Superior temporal gyrus (tissue), 1 donor: ENCODE data around the gene PXN.
"Not testable (repeated sequence)": the region's sequence is repeated elsewhere in the genome, so short reads cannot be mapped to it uniquely, and the experiment has no call there.

Experiments used
- DNase-seq: peaks from one replicate; pipeline ENCODE4 v3.0.0-alpha.2; 2016; ENCODE audit errors: extremely low spot score

PXN gene

GRCh38 chr12:120225852-120226640 lies 39.5 kb downstream of the PXN start:
- DNase-seq = no peak

- no peak for DNase-seq
These were observed 40.4 kb downstream of the PXN start for GRCh38 chr12:120225200-120225558.

GRCh38 chr12:120224304-120225199 lies 41.0 kb downstream of the PXN start:
- no peak for DNase-seq

DNA sequence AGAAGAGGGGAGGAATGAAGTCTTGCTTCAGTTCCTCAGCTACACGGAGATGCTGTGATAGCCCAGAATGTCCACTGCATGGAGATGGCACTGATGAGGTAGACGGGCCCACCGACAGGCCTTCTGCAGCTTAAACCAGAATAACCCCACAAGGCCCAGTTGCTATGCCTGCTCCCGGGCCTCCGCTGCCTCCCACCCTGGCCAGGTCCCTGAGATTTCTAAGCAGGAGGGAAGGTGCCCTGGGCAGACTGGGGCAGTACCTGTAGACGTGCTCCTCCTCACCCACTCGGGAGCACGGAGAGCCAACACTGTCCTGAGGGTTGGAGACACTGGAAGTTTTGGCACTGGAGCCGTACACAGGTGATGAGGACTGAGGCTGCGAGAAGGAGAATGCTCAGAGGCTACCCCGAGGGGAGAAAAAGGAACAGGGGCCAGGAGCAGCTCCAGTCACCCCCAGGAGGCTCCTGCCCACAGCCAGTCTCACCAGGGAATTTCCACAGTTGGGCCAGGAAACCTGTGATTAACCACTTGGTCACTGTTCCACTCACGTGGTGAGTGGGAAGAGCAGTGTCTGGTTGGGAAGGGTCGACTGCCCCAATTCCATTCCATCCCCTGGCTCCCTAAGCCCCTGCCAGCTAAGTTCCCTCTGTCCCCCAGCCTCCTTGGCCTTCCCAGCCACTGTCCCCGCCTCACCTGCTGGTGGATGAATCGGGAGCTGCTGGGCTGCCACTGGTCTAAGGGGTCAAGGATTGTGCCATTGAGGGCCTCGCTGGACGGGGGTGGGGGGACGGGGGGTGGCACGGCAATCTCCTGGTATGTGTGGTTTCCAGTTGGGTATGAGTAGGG lies 41.8 kb downstream of the PXN start:
- no peak for DNase-seq

DNA sequence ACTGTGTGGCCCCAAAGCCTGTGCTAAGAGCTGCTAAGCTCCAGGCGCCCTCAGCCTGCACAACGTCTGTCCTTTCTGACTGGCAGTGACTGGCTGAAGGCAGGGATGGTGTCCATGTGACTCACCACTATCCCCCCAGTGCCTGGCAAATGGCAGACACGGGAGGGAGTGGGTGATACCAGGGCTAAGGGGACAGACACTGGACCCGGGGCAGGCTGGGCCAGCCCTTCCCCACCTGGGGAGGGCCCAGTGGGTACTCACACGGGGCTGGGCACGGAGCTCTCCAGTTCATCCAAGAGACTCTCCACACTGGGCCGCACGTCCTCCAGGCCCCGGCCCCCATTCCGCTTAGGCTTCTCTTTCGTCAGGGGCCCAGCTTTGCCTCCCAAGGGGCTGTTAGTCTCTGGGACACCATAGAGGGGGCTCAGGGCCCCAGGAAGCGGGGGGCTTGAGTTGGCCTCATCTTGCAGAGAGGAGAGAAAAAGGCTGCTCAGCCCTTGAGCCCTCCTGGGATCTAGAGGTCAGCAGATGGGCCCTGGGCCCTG lies 43.2 kb downstream of the PXN start:
- no peak for DNase-seq

- no peak for DNase-seq
These were observed 44.0 kb downstream of the PXN start for GRCh38 chr12:120221576-120221900.

- no peak for DNase-seq
These were observed 44.5 kb downstream of the PXN start for GRCh38 chr12:120220838-120221575.

- DNase-seq = no peak
These were observed 46.6 kb downstream of the PXN start for GRCh38 chr12:120218680-120219606.

DNA sequence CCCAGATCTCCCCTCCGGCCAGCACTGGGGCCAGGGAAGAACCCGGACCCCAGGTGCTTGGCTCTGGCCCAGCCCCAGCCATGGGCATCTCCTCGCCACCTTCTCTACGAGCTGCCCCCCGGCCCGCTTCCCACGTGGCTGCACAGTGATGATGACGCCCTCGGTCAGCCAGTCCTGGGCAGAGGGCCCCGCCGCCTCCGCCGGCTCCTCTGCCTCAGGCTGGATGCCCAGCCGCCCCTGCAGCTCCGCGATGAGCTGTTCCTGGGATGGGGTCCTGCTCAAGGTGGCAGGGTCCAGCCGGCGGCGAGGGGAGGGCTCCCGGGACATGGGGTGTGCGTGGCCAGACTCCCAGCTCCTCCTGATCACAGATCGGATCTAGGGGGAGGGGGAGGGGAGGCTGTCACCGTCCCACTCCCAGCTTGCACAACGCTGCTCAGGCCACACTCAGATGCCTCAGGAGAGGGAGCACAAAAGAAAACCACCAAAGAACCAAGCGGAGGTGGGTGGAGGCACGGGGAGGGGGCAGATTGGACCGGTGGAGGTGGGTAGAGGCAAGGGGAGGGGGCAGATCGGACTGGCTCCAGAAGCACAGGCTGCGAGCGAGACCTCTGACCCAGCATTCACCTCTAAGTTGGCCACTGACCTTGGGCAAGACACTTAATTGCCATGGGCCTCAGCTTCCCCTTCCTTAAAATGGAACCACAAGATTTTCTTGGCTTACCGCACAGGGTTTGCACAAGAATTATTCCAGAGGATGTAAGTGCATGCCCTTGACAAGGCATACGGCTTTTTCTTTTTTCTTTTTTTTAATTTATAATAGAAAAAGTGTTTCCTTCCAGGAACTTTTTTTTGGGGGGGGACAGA lies 48.6 kb downstream of the PXN start:
- no peak for DNase-seq

DNA sequence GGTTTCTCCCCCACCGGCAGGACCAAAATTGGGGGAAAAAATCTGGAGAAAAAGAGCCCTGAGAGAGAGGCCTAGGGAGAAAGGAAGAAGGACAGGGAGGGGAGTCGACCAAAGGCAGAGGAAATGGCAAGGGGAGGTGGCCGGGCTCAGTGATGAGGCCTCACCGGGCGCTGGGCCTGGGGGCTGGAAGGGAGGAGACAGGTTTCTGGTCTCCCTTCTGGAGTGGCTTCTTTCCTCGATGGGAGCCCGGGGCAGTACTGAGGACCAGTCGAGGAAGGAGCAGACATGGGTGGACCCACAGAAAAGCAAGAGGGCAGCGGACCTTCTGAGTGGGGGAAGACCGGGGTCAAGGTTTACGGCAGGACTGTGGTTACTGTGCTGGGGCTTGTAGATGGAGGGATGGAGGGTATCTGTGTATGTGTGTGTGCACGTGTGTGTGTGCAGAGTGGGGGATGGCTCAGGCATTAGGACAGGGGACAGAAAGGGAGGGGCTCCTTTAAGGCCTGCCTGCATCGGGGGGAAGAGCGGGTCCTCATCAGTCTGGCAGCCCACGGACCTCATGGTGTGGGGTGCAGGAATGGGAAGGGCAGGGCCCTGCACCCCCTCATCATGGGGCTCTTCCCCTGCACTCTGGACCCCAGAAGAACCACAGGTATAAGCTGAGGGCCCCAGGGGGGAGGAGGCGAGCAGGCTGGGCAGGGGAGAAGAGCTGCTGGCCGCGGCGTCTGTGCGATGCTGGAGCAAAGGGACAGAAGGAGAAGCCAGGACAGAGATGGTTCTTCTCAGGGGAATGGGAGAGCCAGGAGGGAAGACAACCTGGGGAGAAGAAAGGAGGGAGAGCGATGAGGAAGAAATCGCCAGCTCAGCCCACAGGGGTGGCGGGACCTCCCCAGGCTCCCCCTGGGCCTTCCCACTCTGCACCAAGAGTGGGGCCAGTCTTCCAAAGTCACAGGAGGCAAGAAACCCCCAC lies 49.5 kb downstream of the PXN start:
- no peak for DNase-seq

DNA sequence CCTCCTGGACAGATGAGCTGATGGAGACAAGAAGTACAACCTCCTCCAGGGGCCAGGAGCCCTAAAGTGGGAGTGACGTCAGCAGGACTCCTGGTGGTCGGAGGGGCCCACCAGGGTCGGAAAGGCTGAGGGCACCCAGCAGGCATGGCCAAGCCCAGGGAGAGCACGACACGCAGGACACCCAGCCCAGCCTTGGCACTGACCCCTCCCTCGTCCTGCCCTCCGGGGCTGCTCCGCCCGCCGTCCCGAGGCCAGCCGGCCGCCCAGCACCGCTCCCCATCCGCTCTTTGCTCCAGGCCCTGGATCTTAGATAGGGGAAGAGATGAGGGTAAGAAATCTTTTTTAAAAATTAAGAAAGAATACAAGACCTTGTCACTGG lies 50.2 kb downstream of the PXN start:
- no peak for DNase-seq

GRCh38 chr12:120214626-120215356 lies 50.7 kb downstream of the PXN start:
- no peak for DNase-seq

DNA sequence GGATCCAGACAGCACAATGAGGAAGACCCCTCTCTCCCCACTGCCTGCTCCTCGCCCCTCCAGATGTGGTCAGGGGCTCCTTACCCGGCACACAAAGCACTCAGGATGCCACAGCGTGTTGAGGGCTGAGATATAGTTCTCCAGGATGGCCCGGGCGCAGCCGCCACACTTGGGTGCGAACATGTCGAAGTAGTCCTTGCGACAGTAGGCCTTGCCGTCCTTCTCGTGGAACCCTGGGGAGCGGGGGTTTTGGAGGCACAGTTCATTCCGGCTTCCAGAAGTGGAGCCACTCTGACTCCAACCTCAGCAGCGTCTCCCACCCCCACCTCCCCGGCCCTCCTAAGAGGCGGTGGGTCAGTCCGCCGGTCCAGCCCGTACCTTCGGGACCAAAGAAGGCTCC lies 51.8 kb downstream of the PXN start:
- DNase-seq = no peak

DNA sequence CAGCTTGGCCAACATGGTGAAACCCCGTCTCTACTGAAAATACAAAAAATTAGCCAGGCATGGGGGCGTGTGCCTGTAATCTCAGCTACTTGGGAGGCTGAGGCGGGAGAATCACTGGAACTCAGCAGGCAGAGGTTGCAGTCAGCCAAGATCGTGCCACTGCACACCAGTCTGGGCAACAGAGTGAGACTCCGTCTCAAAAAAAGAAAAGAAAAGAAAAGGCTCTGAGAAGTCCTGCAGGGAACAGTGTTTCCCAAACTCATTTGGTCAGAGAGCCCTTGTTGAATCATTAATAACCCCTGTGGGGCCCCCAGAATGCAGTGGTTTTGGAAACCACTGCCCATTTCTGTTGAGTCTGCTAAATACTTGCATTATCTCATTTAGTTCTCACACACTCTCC lies 52.3 kb downstream of the PXN start:
- not testable (repeated sequence) for DNase-seq

- DNase-seq = no peak
These were observed 53.2 kb downstream of the PXN start for GRCh38 chr12:120212301-120212700.

GRCh38 chr12:120211904-120212283 lies 53.6 kb downstream of the PXN start:
- no peak for DNase-seq

DNA sequence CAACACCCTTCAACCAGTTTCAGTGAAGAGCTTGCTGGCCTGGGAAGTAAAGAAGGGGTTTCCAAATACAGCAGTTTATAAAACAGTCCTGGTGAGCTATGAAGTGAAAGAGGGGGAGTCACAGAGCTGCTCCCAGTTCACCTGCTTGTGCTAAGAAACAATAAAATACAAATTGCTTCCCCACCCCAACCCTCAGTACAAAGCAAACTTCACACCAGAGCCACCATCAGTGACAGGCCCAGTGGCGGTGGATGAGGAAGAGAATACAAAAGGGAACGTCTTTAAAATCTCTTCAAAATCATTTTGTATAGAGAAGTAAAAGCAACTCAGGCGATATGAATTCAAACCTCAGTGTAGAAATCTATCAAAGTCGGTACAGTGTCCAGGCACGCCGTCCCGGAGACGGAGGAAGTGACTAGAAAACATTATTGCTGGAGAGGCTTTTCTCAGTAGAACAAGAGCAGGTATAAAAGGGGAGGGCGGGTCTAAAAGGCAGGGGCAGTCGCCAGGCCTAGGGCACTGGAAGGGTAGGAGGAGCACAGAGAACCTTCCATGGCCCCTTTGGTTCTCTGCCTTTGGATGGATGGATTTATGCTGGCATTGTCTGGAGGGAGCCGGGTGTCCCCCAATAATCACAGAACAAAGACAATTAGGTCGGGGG lies 54.2 kb downstream of the PXN start:
- no peak for DNase-seq
